ENCODE measurements around the gene ABCC6.
"Not testable (repeated sequence)": the region's sequence is repeated elsewhere in the genome, so short reads cannot be mapped to it uniquely, and the experiment has no call there.

- TF ChIP-seq, protein P1, sequence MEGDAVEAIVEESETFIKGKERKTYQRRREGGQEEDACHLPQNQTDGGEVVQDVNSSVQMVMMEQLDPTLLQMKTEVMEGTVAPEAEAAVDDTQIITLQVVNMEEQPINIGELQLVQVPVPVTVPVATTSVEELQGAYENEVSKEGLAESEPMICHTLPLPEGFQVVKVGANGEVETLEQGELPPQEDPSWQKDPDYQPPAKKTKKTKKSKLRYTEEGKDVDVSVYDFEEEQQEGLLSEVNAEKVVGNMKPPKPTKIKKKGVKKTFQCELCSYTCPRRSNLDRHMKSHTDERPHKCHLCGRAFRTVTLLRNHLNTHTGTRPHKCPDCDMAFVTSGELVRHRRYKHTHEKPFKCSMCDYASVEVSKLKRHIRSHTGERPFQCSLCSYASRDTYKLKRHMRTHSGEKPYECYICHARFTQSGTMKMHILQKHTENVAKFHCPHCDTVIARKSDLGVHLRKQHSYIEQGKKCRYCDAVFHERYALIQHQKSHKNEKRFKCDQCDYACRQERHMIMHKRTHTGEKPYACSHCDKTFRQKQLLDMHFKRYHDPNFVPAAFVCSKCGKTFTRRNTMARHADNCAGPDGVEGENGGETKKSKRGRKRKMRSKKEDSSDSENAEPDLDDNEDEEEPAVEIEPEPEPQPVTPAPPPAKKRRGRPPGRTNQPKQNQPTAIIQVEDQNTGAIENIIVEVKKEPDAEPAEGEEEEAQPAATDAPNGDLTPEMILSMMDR (IDR thresholded peaks at IDR 0.05; ENCODE audit: borderline replicate concordance, extremely low read depth, low read length, poor library complexity, severe bottlenecking), result not testable (repeated sequence)
- not testable (repeated sequence) for TF ChIP-seq EZH2 (IDR thresholded peaks at IDR 0.05; ENCODE audit: borderline replicate concordance, low read depth, low read length, severe bottlenecking)
Measured at GRCh38 chr16:16148000-16148599, 75.2 kb downstream of the ABCC6 start.
